Measurements from ENCODE around the gene TRAP1. TPM values are rescaled to one million over a fixed set of nuclear protein-coding genes. Genes with fewer than 3 reads are reported as not detected.

TRAP1 gene
- total RNA-seq, 2 donors from 2014 or later: 78.1 to 92.9 TPM

- intact Hi-C loops (cut with DNase I): no loop called here
- Histone ChIP-seq H3K27ac (no peak overlapping the region), H3K4me3 (no peak overlapping the region), H3K4me1 (no peaks in the 10 kb centered on the region), H3K9me3 (no peaks in the 10 kb centered on the region), H3K27me3 (no peaks in the 10 kb centered on the region), H3K36me3 (replicated peaks in 1 of 2; ENCODE audit: insufficient read depth in 1 of 2, low read depth in 2 of 2) (peaks cover 0 to 16% of the 10 kb centered on the region in 2 donors)
- WGBS, 2 donors: 88 to 98% methylated on average over 8 to 11 of the region's 11 CpGs
- TF ChIP-seq CTCF (IDR thresholded peaks at IDR 0.05) (no peak), POLR2A (IDR thresholded peaks at IDR 0.05) (no peak)
- no peak for DNase-seq
- no peak for ATAC-seq
Measured at GRCh38 chr16:3671424-3671823, 45.9 kb downstream of the TRAP1 start.

GRCh38 chr16:3670711-3671110 is 46.6 kb downstream of the TRAP1 start:
- Histone ChIP-seq H3K27me3 (no peaks in the 10 kb centered on the region), H3K27ac (no peak overlapping the region), H3K4me1 (no peaks in the 10 kb centered on the region), H3K36me3 (replicated peaks in 1 of 2; ENCODE audit: insufficient read depth in 1 of 2, low read depth in 2 of 2) (peaks cover 0 to 15% of the 10 kb centered on the region in 2 donors), H3K4me3 (no peak overlapping the region), H3K9me3 (no peaks in the 10 kb centered on the region)
- intact Hi-C loops (cut with DNase I): no loop called here
- 80 to 99% methylated on average over 8 to 10 of the region's 13 CpGs for WGBS, 2 donors
- DNase-seq: no peak
- no peak for ATAC-seq
- no peak for TF ChIP-seq POLR2A (IDR thresholded peaks at IDR 0.05)
- TF ChIP-seq CTCF (IDR thresholded peaks at IDR 0.05): no peak

- H3K9me3 ChIP-seq: no peaks in the 10 kb centered on the region
- intact Hi-C loops (cut with DNase I): no loop called here
- H3K27ac ChIP-seq: no peak overlapping the region
- H3K4me3 ChIP-seq: no peak overlapping the region
- ATAC-seq: no peak
- peaks cover 0 to 14% of the 10 kb centered on the region in 2 donors for H3K36me3 ChIP-seq (replicated peaks in 1 of 2; ENCODE audit: insufficient read depth in 1 of 2, low read depth in 2 of 2)
- no peaks in the 10 kb centered on the region for H3K27me3 ChIP-seq
- no peaks in the 10 kb centered on the region for H3K4me1 ChIP-seq
- WGBS, 2 donors: 69 to 95% methylated on average over 9 to 10 of the region's 10 CpGs
- no peak for DNase-seq
- TF ChIP-seq CTCF (IDR thresholded peaks at IDR 0.05) (no peak), POLR2A (IDR thresholded peaks at IDR 0.05) (no peak)
Measured at GRCh38 chr16:3669082-3669481, 48.2 kb downstream of the TRAP1 start.

GRCh38 chr16:3668626-3669025 is 48.7 kb downstream of the TRAP1 start:
- 92 to 98% methylated on average over 9 to 11 of the region's 11 CpGs for WGBS, 2 donors
- Histone ChIP-seq H3K36me3 (replicated peaks in 1 of 2; ENCODE audit: insufficient read depth in 1 of 2, low read depth in 2 of 2) (peaks cover 3 to 14% of the 10 kb centered on the region in 2 donors), H3K4me3 (no peak overlapping the region), H3K27ac (no peak overlapping the region), H3K9me3 (no peaks in the 10 kb centered on the region), H3K27me3 (no peaks in the 10 kb centered on the region), H3K4me1 (no peaks in the 10 kb centered on the region)
- intact Hi-C loops (cut with DNase I): no loop called here
- DNase-seq (no peak), ATAC-seq (no peak)
- TF ChIP-seq CTCF (IDR thresholded peaks at IDR 0.05) (no peak), POLR2A (IDR thresholded peaks at IDR 0.05) (no peak)

- ATAC-seq: no peak
- no peak for TF ChIP-seq POLR2A (IDR thresholded peaks at IDR 0.05)
- TF ChIP-seq CTCF (IDR thresholded peaks at IDR 0.05): no peak
- Histone ChIP-seq H3K27me3 (no peaks in the 10 kb centered on the region), H3K36me3 (replicated peaks in 1 of 2; ENCODE audit: insufficient read depth in 1 of 2, low read depth in 2 of 2) (peaks cover 10 to 14% of the 10 kb centered on the region in 2 donors), H3K9me3 (no peaks in the 10 kb centered on the region), H3K27ac (no peak overlapping the region), H3K4me1 (no peaks in the 10 kb centered on the region), H3K4me3 (no peak overlapping the region)
- intact Hi-C loops (cut with DNase I): no loop called here
- DNase-seq: no peak
- 80 to 86% methylated on average over 5 to 6 of the region's 6 CpGs for WGBS, 2 donors
Measured at GRCh38 chr16:3665508-3665907, 51.8 kb downstream of the TRAP1 start.

Measured in body of pancreas (tissue), 4 donors.